H1 (cell line): ENCODE results near the gene LRP5. TPM values are rescaled to one million over a fixed set of nuclear protein-coding genes. Genes with fewer than 3 reads are reported as not detected.

Experiments
- CTCF ChIA-PET: fragments of 300-600 bp; sonication (Branson Sonifier 250); formaldehyde crosslinking; loops from one replicate; lab custom pipeline; 2021; ENCODE audit not compliant: partially characterized antibody; lab: Charles Lee
- POLR2A ChIA-PET: fragments of 300-600 bp; sonication (Branson Sonifier 250); formaldehyde crosslinking; loops from one replicate; lab custom pipeline; 2021; ENCODE audit warnings: inconsistent platforms; ENCODE audit not compliant: partially characterized antibody; lab: Charles Lee
- DNase-seq, 2 experiments: peaks; one replicate each; pipeline versions ENCODE4 v3.0.0 to v3.0.0-alpha.2; 2010 to 2022; ENCODE audit warnings: low spot score in 2 of 2, low read depth in 1 of 2, mixed read lengths in 1 of 2
- FAIRE-seq: peaks from 2 replicates; lab custom pipeline; 2011; peaks lifted over from hg19 to GRCh38; lab: Jason Lieb, UNC
- H2AFZ ChIP-seq: 2 replicates; pipeline ENCODE4 v1.8.1; 2012; ENCODE audit warnings: low read length, inconsistent platforms
- H2AK5ac ChIP-seq: 2 replicates; pipeline ENCODE4 v1.6.1; 2013; ENCODE audit warnings: low read depth, low read length
- H2BK120ac ChIP-seq: replicated peaks from 2 replicates; pipeline ENCODE3; 2013; ENCODE audit warnings: low read depth, low read length, inconsistent platforms
- H2BK12ac ChIP-seq: 2 replicates; pipeline ENCODE4 v1.6.1; 2013; ENCODE audit warnings: low read depth, low read length
- H2BK15ac ChIP-seq: 2 replicates; pipeline ENCODE4 v1.6.1; 2013; ENCODE audit warnings: low read length
- H2BK20ac ChIP-seq: 2 replicates; pipeline ENCODE4 v1.6.1; 2013; ENCODE audit warnings: low read length
- H2BK5ac ChIP-seq: 2 replicates; pipeline ENCODE4 v1.6.1; 2013; ENCODE audit warnings: low read depth, low read length
- H3K14ac ChIP-seq: 2 replicates; pipeline ENCODE4 v1.6.1; 2013; ENCODE audit warnings: inconsistent platforms; ENCODE audit not compliant: insufficient read length
- H3K18ac ChIP-seq: 2 replicates; pipeline ENCODE4 v1.6.1; 2013; ENCODE audit warnings: low read length; ENCODE audit errors: extremely low read depth
- H3K23ac ChIP-seq: 2 replicates; pipeline ENCODE4 v1.6.1; 2013; ENCODE audit warnings: inconsistent platforms; ENCODE audit not compliant: insufficient read length
- H3K23me2 ChIP-seq: 2 replicates; pipeline ENCODE4 v1.6.1; 2013; ENCODE audit warnings: low read depth, low read length
- H3K27ac ChIP-seq: 2 replicates; pipeline ENCODE4 v1.6.1; 2011; ENCODE audit warnings: low read depth, low read length, inconsistent platforms
- H3K27me3 ChIP-seq, 4 experiments: replicated peaks in 1 of 4; 1 replicate in 1 of 4; 2 replicates in 3 of 4; pipeline versions ENCODE4 v1.6.1 to v1.8.1; 2011 to 2013; ENCODE audit warnings: low read length in 3 of 4, mild to moderate bottlenecking in 3 of 4, inconsistent platforms in 2 of 4, mixed read lengths in 2 of 4, moderate library complexity in 1 of 4; ENCODE audit not compliant: control insufficient read depth in 3 of 4, insufficient read depth in 3 of 4; ENCODE audit errors: extremely low read depth in 1 of 4
- H3K36me3 ChIP-seq, 4 experiments: 2 replicates each; pipeline versions ENCODE4 v1.6.1 to v1.8.1; 2011 to 2013; ENCODE audit warnings: mild to moderate bottlenecking in 4 of 4, low read length in 3 of 4, moderate library complexity in 2 of 4, control low read depth in 1 of 4, inconsistent platforms in 1 of 4; ENCODE audit not compliant: insufficient read depth in 4 of 4, control insufficient read depth in 2 of 4
- H3K4ac ChIP-seq: replicated peaks from 2 replicates; pipeline ENCODE3; 2013; ENCODE audit warnings: low read length, low read depth, mixed read lengths, inconsistent platforms; ENCODE audit not compliant: insufficient read length
- H3K4me1 ChIP-seq, 4 experiments: replicated peaks in 1 of 4; 1 replicate in 1 of 4; 2 replicates in 3 of 4; pipeline versions ENCODE4 v1.6.1 to v1.8.1; 2011 to 2013; ENCODE audit warnings: low read length in 3 of 4, inconsistent platforms in 2 of 4, mixed read lengths in 1 of 4; ENCODE audit not compliant: insufficient read depth in 4 of 4, control insufficient read depth in 3 of 4
- H3K4me2 ChIP-seq, 2 experiments: 2 replicates each; pipeline versions ENCODE4 v1.6.1 to v1.8.1; 2011 to 2013; ENCODE audit warnings: low read depth in 2 of 2, low read length in 2 of 2, control low read depth in 1 of 2, inconsistent platforms in 1 of 2, mild to moderate bottlenecking in 1 of 2; ENCODE audit not compliant: insufficient read depth in 1 of 2
- H3K4me3 ChIP-seq, 4 experiments: fragments of 200-600, 300-600 bp in 1 of 4; sonication (generic), shearing (Covaris generic), sonication (Bioruptor Twin) in 1 of 4; 2 replicates each; pipeline versions ENCODE4 v1.5.1 to v1.8.1; 2011 to 2016; ENCODE audit warnings: low read length in 4 of 4, low read depth in 3 of 4, control low read depth in 2 of 4, inconsistent platforms in 2 of 4, mild to moderate bottlenecking in 2 of 4, mixed read lengths in 1 of 4, moderate library complexity in 1 of 4; ENCODE audit not compliant: insufficient read depth in 2 of 4; ENCODE audit errors: extremely low read depth in 1 of 4
- H3K56ac ChIP-seq: replicated peaks from 2 replicates; pipeline ENCODE3; 2013; ENCODE audit warnings: low read depth, mild to moderate bottlenecking, mixed read lengths, low read length, inconsistent platforms; ENCODE audit not compliant: insufficient read length
- H3K79me1 ChIP-seq: 2 replicates; pipeline ENCODE4 v1.6.1; 2013; ENCODE audit warnings: low read depth, low read length, control low read depth
- H3K79me2 ChIP-seq, 2 experiments: 2 replicates each; pipeline versions ENCODE4 v1.6.1 to v1.8.1; 2012 to 2013; ENCODE audit warnings: low read length in 2 of 2, mild to moderate bottlenecking in 2 of 2, inconsistent platforms in 1 of 2; ENCODE audit not compliant: insufficient read depth in 2 of 2, control insufficient read depth in 1 of 2
- H3K9ac ChIP-seq, 4 experiments: replicated peaks in 1 of 4; 1 replicate in 1 of 4; 2 replicates in 3 of 4; pipeline versions ENCODE4 v1.6.1 to v1.8.1; 2011 to 2013; ENCODE audit warnings: low read depth in 3 of 4, low read length in 3 of 4, control low read depth in 2 of 4, mild to moderate bottlenecking in 2 of 4, moderate library complexity in 2 of 4, inconsistent platforms in 1 of 4; ENCODE audit errors: extremely low read depth in 1 of 4
- H3K9me3 ChIP-seq, 2 experiments: 2 replicates each; pipeline versions ENCODE4 v1.6.1 to v1.8.1; 2012 to 2013; ENCODE audit warnings: mild to moderate bottlenecking in 2 of 2, moderate library complexity in 2 of 2, control low read depth in 1 of 2, inconsistent platforms in 1 of 2, low read depth in 1 of 2, low read length in 1 of 2, mixed read lengths in 1 of 2; ENCODE audit not compliant: insufficient read depth in 2 of 2
- H4K20me1 ChIP-seq, 2 experiments: replicated peaks in 1 of 2; 2 replicates each; pipeline versions ENCODE3 to v1.8.1; 2011 to 2013; ENCODE audit warnings: inconsistent platforms in 2 of 2, low read length in 2 of 2, mild to moderate bottlenecking in 1 of 2; ENCODE audit not compliant: insufficient read depth in 2 of 2, control insufficient read depth in 1 of 2
- H4K5ac ChIP-seq: 2 replicates; pipeline ENCODE4 v1.6.1; 2013; ENCODE audit warnings: low read length, low read depth, mixed read lengths, inconsistent platforms; ENCODE audit not compliant: insufficient read length
- H4K8ac ChIP-seq: 2 replicates; pipeline ENCODE4 v1.8.0; 2013; ENCODE audit warnings: mild to moderate bottlenecking, moderate library complexity, low read length, inconsistent platforms; ENCODE audit not compliant: insufficient read depth; ENCODE audit errors: extremely low read depth
- H4K91ac ChIP-seq: replicated peaks from 2 replicates; pipeline ENCODE3; 2013; ENCODE audit warnings: low read length, mixed read lengths, inconsistent platforms; ENCODE audit not compliant: insufficient read length
- HDAC2 ChIP-seq, 2 experiments: fragments of 300-600 bp in 1 of 2; sonication (generic) in 1 of 2; IDR thresholded peaks; 2 replicates each; pipeline ENCODE4 v1.6.1; 2011 to 2012; ENCODE audit warnings: low read depth in 2 of 2, low read length in 2 of 2, mild to moderate bottlenecking in 2 of 2, moderate library complexity in 2 of 2, borderline replicate concordance in 1 of 2, inconsistent platforms in 1 of 2
- KDM1A ChIP-seq: fragments of 200-600, 300-600 bp; sonication (generic); IDR thresholded peaks from 2 replicates; pipeline ENCODE4 v1.7.1; 2016; ENCODE audit warnings: mild to moderate bottlenecking, low read length, borderline replicate concordance
- MAX ChIP-seq: IDR thresholded peaks from 2 replicates; pipeline ENCODE4 v1.6.1; 2012; ENCODE audit warnings: inconsistent platforms
- TBP ChIP-seq: IDR thresholded peaks from 2 replicates; pipeline ENCODE4 v1.6.1; 2011; ENCODE audit warnings: low read depth, low read length, improper control_type of control experiment
- TEAD4 ChIP-seq: IDR thresholded peaks from 2 replicates; pipeline ENCODE4 v1.6.1; 2012; ENCODE audit warnings: low read depth, low read length, inconsistent platforms, mixed read lengths
- YY1 ChIP-seq: IDR thresholded peaks from 2 replicates; pipeline ENCODE4 v1.6.1; 2011; ENCODE audit warnings: low read depth, mild to moderate bottlenecking, low read length
- WGBS, 2 experiments: shearing (Covaris generic) in 1 of 2; methylation state at CpG; one replicate each; pipeline versions ENCODE4 v1.1.6 to v1.1.7; 2013 to 2015; ENCODE audit warnings: low lambda C conversion rate in 2 of 2, mixed read lengths in 2 of 2, inconsistent platforms in 1 of 2, low coverage in 1 of 2, missing lambda C conversion rate in 1 of 2; ENCODE audit not compliant: insufficient replicate concordance in 2 of 2, insufficient coverage in 1 of 2, insufficient read length in 1 of 2; ENCODE audit errors: extremely low coverage in 1 of 2, missing lambda C conversion rate in 1 of 2; 5-methylcytosine and 5-hydroxymethylcytosine counted together
- polyA plus RNA-seq, 7 experiments: library from polyadenylated mRNA; depleted of rRNA in 3 of 7; stranded (reverse) in 5 of 7; unstranded in 2 of 7; fragments of >200 nt in 5 of 7; fragments of 200-250 nt in 2 of 7; gene quantifications; 1 replicate in 5 of 7; 2 replicates in 1 of 7; 4 replicates in 1 of 7; pipeline versions ENCODE4 v1.2.1 to v1.2.3, GENCODE V29; 2011 to 2013; ENCODE audit warnings: missing spikeins in 2 of 7, mixed read lengths in 2 of 7
- total RNA-seq: library from RNA; stranded (reverse); fragmentation: NEBNext Ultra II Directional; extraction: Animal tissue kit (Norgen Biotek cat#: 25700); gene quantifications from 2 replicates; pipeline ENCODE4 v1.2.1, GENCODE V29; 2021

Gene LRP5
- total and polyA plus RNA-seq, 2 of the 8 experiments (the other 6 are each of a cell fraction or from before 2014, with no cell fraction given) = 19.0 to 38.9 TPM

DNA sequence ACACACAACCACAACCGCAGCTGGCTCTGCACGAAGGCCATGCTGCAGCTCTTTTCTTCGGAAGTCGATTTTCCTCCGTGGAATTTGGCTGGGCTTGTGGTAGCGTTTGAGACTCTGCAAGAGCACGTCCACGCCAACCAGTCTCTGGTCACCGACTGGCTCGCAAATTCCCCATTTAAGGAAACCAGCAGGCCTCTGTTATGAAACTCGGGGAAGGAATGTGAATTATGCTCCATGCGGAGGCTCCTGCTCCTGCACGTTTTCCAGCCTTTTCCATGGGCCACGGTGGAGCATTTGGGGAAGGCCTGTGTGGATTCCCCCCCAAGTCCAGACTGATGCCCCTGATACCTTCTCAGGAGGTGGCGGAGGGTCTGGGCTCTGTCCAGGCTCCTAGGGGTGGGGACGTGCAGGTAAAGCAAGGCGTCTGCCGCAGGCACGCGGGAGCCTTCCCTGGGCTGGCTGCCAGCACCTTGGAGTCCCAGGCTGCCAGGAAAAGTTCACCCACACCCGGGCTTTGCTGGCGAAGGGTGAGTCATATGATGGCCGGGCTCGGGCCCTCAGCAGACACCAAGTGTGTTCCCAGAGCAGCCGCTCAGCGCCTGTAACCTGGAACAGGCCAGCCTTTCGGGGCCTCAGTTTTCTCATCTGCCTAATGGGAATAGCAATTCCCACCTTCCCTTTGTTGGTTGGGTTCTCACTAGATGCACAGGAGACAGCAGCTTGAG is 41.9 kb downstream of the LRP5 start:
- peaks cover 7% of the 10 kb centered on the region for H3K79me1 ChIP-seq
- no peak overlapping the region for H4K5ac ChIP-seq
- peak overlapping the region; percentile 81; the same call in 1 of the 2 replicates for H4K8ac ChIP-seq
- H3K23me2 ChIP-seq = peaks cover 6% of the 10 kb centered on the region; the same call in 1 of the 2 replicates
- no peak overlapping the region for H2AK5ac ChIP-seq
- H4K91ac ChIP-seq = no peak overlapping the region
- no peak overlapping the region for H2AFZ ChIP-seq
- no peaks in the 10 kb centered on the region for H3K27me3 ChIP-seq
- no peak overlapping the region for H3K23ac ChIP-seq
- peak overlapping the region; percentile 52; the same call in 1 of the 2 replicates for H2BK5ac ChIP-seq
- H3K27ac ChIP-seq = peak overlapping the region; percentile 27; the same call in 1 of the 2 replicates
- no peak overlapping the region for H2BK15ac ChIP-seq
- TF ChIP-seq TBP (no peak), MAX (0 out of 2 replicates have a peak, but pooled peaks have one; percentile 7), HDAC2 (IDR thresholded peaks at IDR 0.05; ENCODE audit: borderline replicate concordance in 1 of 2, low read depth in 2 of 2, low read length in 2 of 2) (0 out of 4 replicates have a peak, but pooled peaks of 1 of the 2 experiments have one; percentile 60), YY1 (no peak), KDM1A (peak; percentile 74; the same call in 1 of the 2 replicates), TEAD4 (peak; percentile 9; the same call in 1 of the 2 replicates)
- peaks cover 0 to 6% of the 10 kb centered on the region in 2 experiments; a peak in 2 of 4 replicates for H3K9me3 ChIP-seq
- WGBS, 2 experiments = 82% methylated on average over 26 of the region's 27 CpGs; no CpG with 5 or more reads in 1 of the 2 experiments
- H3K4me3 ChIP-seq = no peak overlapping the region
- H3K14ac ChIP-seq = no peak overlapping the region
- DNase-seq = no peak
- no peak overlapping the region for H2BK120ac ChIP-seq
- ChIA-PET CTCF (interaction anchor here (1.1 to 3.1 kb wide), 2 partner anchors 29 to 56 kb away, joined by 3 to 10 read pairs; no protein-coding TSS in a partner anchor), POLR2A (interaction anchor here (2.1 kb wide), 1 partner anchor 12 kb away, joined by 10 read pairs; no protein-coding TSS in a partner anchor)
- H3K4me1 ChIP-seq = peaks cover 0 to 13% (median 7%) of the 10 kb centered on the region in 4 experiments; a peak in 6 of 7 replicates
- H3K9ac ChIP-seq = no peak overlapping the region; a peak in 1 of 7 replicates
- FAIRE-seq = no peak
- H3K18ac ChIP-seq = peak overlapping the region; percentile 81
- H2BK20ac ChIP-seq = no peak overlapping the region
- peaks cover 3 to 12% of the 10 kb centered on the region in 2 experiments for H4K20me1 ChIP-seq
- H2BK12ac ChIP-seq = no peak overlapping the region
- H3K79me2 ChIP-seq = peaks cover 0 to 7% of the 10 kb centered on the region in 2 experiments; a peak in 2 of 4 replicates
- no peak overlapping the region for H3K56ac ChIP-seq
- no peak overlapping the region for H3K4me2 ChIP-seq
- H3K4ac ChIP-seq = no peak overlapping the region
- peaks cover 0 to 17% (median 7%) of the 10 kb centered on the region in 4 experiments; a peak in 4 of 8 replicates for H3K36me3 ChIP-seq
